ENCODE results near the gene NCAM2. TPM values are rescaled to one million over a fixed set of nuclear protein-coding genes. Genes with fewer than 3 reads are reported as not detected.
"Not testable (repeated sequence)": the region's sequence is repeated elsewhere in the genome, so short reads cannot be mapped to it uniquely, and the experiment has no call there.

Gene NCAM2
- total RNA-seq, 1 donor from 2014 or later, result 3.6 TPM

DNA sequence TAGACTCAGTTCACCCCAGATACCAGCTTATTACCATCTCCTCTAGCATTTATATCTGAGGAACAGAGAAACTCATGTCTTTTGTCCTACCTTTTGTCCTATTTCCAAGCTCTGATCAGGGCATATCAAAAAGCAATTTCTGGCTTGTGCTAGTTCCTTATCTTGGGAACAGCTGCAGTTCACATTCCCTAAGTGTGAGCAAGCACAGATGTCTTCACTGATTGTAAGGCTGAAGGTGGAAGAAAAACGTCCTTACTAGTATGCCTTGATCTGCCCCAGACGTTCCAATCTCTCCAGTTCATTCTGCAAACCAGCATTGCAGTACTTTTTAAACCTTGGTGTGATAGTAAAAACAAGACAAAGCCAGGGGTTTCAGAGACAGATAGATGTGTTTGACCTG lies 139.8 kb downstream of the NCAM2 start:
- Mint-ChIP-seq H3K27ac (ENCODE audit: unreplicated experiment) (no peak overlapping the region), H3K36me3 (ENCODE audit: low read depth) (no peaks in the 10 kb centered on the region), H3K4me3 (no peak overlapping the region), H3K9me3 (peaks cover 5% of the 10 kb centered on the region), H3K4me1 (no peaks in the 10 kb centered on the region), H3K27me3 (ENCODE audit: low read depth) (no peaks in the 10 kb centered on the region)
- TF ChIP-seq, protein P1, sequence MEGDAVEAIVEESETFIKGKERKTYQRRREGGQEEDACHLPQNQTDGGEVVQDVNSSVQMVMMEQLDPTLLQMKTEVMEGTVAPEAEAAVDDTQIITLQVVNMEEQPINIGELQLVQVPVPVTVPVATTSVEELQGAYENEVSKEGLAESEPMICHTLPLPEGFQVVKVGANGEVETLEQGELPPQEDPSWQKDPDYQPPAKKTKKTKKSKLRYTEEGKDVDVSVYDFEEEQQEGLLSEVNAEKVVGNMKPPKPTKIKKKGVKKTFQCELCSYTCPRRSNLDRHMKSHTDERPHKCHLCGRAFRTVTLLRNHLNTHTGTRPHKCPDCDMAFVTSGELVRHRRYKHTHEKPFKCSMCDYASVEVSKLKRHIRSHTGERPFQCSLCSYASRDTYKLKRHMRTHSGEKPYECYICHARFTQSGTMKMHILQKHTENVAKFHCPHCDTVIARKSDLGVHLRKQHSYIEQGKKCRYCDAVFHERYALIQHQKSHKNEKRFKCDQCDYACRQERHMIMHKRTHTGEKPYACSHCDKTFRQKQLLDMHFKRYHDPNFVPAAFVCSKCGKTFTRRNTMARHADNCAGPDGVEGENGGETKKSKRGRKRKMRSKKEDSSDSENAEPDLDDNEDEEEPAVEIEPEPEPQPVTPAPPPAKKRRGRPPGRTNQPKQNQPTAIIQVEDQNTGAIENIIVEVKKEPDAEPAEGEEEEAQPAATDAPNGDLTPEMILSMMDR (conservative IDR thresholded peaks at IDR 0.05), result no peak
- DNase-seq (ENCODE audit: low read depth, low spot score), result no peak

DNA sequence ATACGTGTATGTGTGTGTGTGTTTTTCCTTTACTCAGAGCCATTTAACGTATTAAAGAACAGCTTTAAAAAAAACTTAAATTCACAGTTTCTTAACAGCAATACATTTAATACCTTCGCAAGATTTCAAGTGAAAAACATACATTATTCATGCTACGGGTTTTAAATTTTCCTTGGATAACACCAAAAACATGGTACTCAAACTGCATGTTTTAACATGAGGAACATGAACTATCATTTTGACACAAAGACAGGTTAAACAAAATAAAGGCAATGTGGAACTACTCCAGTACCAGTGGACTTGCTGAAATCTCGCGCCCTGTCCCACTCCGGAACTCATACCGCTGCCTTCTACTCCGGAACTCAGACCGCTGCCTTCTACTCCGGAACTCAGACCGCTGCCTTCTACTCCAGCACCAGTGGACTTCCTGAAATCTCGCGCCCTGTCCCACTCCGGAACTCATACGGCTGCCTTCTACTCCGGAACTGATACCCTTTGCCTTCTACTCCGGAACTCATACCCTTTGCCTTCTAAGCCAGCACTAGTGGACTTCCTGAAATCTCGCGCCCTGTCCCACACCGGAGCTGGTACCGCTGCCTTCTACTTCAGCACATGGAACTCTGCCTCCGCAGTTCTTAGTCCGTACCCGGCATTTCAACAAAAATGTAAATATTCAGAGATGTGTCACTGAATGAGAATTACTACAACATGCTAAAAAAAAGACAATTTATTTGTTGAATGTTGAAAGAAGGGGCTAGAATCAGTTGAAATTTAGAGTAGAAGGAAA lies 148.6 kb downstream of the NCAM2 start:
- Mint-ChIP-seq H3K36me3 (ENCODE audit: low read depth) (no peaks in the 10 kb centered on the region), H3K4me1 (no peaks in the 10 kb centered on the region), H3K27ac (ENCODE audit: unreplicated experiment) (peak overlapping the region; percentile 50), H3K4me3 (no peak overlapping the region), H3K27me3 (ENCODE audit: low read depth) (no peaks in the 10 kb centered on the region), H3K9me3 (no peaks in the 10 kb centered on the region)
- DNase-seq (ENCODE audit: low read depth, low spot score), result no peak
- TF ChIP-seq, protein P1 (conservative IDR thresholded peaks at IDR 0.05), result no peak

DNA sequence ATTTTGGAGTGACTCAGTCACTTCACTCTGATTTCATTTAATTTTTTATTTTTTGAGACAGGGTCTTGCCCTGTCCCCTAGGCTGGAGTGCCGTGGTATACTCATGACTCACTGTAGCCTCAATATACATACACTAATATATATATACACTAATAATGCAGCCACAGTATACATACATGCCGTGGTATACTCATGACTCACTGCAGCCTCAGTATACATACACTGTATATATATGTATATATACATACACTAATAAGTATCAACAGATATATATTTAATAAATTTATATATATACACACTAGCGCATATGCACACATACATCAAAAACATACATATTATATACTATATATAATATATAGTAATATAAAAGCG lies 149.2 kb downstream of the NCAM2 start:
- no peaks in the 10 kb centered on the region for H3K9me3 Mint-ChIP-seq
- H3K36me3 Mint-ChIP-seq (ENCODE audit: low read depth), result no peaks in the 10 kb centered on the region
- H3K4me1 Mint-ChIP-seq, result no peaks in the 10 kb centered on the region
- no peak overlapping the region for H3K27ac Mint-ChIP-seq (ENCODE audit: unreplicated experiment)
- H3K4me3 Mint-ChIP-seq, result no peak overlapping the region
- no peaks in the 10 kb centered on the region for H3K27me3 Mint-ChIP-seq (ENCODE audit: low read depth)
- TF ChIP-seq, protein P1 (conservative IDR thresholded peaks at IDR 0.05), result no peak
- no peak for DNase-seq (ENCODE audit: low read depth, low spot score)

DNA sequence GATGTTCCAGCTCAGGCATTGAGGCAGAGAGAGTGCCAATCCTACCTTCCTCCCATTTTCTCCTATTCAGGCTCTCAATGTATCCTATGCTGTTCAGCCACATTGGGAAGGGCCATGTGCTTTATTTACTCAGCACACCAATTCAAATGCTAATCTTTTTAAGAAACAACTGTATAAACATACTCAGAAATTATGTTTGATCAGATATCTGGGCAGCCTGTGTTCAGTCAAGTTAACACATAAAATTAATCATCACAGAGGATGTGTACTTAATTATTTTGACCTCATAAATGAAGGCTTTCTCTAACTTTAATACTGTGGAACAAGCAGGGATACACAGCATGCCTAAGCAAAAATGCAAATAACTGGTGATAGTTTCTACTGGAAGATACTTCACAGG lies 149.8 kb downstream of the NCAM2 start:
- Mint-ChIP-seq H3K27ac (ENCODE audit: unreplicated experiment) (no peak overlapping the region), H3K4me3 (no peak overlapping the region), H3K4me1 (no peaks in the 10 kb centered on the region), H3K9me3 (no peaks in the 10 kb centered on the region), H3K36me3 (ENCODE audit: low read depth) (no peaks in the 10 kb centered on the region), H3K27me3 (ENCODE audit: low read depth) (no peaks in the 10 kb centered on the region)
- TF ChIP-seq, protein P1 (conservative IDR thresholded peaks at IDR 0.05), result no peak
- no peak for DNase-seq (ENCODE audit: low read depth, low spot score)

DNA sequence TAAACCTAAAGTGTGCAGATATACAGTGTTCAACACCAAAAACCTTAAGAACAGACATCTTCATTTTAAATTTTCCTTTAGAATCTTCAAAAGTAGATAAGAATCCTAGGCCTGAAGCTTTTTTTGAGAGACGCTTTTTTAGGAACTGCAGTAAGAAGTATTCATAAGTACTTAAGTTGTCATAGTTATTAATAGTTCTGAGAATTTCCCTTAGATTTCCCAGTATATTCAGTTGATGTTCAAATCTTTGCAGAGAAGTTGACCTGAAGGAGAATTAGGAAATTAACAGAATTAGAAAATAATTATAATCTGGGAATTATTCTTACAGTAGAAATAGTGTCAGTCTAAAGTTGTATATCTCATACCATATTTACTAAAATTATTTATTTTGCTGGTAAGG lies 150.3 kb downstream of the NCAM2 start:
- Mint-ChIP-seq H3K27ac (ENCODE audit: unreplicated experiment) (no peak overlapping the region), H3K4me3 (no peak overlapping the region), H3K36me3 (ENCODE audit: low read depth) (no peaks in the 10 kb centered on the region), H3K9me3 (no peaks in the 10 kb centered on the region), H3K27me3 (ENCODE audit: low read depth) (no peaks in the 10 kb centered on the region), H3K4me1 (no peaks in the 10 kb centered on the region)
- no peak for DNase-seq (ENCODE audit: low read depth, low spot score)
- TF ChIP-seq, protein P1 (conservative IDR thresholded peaks at IDR 0.05), result no peak

DNA sequence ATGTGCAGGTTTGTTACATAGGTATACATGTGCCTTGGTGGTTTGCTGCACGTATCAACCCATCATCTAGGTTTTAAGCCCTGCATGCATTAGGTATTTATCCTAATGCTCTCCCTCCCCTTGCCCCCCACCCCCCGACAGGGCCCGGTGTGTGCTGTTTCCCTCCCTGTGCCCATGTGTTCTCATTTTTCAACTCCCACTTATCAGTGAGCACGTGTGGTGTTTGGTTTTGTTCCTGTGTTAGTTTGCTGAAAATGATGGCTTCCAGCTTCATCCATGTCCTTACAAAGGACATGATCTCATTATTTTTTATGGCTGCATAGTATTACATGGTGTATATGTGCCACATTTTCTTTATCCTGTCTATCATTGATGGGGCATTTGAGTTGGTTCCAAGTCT lies 151.2 kb downstream of the NCAM2 start:
- not testable (repeated sequence) for H3K9me3 Mint-ChIP-seq; H3K36me3 Mint-ChIP-seq (ENCODE audit: low read depth); DNase-seq (ENCODE audit: low read depth, low spot score); H3K4me1 Mint-ChIP-seq; H3K4me3 Mint-ChIP-seq; H3K27ac Mint-ChIP-seq (ENCODE audit: unreplicated experiment); H3K27me3 Mint-ChIP-seq (ENCODE audit: low read depth)

Data from neural crest cell (in vitro differentiated cells).